Measurements from ENCODE around the gene LSM10. TPM values are rescaled to one million over a fixed set of nuclear protein-coding genes. Genes with fewer than 3 reads are reported as not detected.
A peak's percentile ranks its signal among the peaks of the same experiment; 100 is the strongest.

Gene LSM10
- total and polyA plus RNA-seq, 11 donors, result 39.1 to 95.9 (median 49.9) TPM

DNA sequence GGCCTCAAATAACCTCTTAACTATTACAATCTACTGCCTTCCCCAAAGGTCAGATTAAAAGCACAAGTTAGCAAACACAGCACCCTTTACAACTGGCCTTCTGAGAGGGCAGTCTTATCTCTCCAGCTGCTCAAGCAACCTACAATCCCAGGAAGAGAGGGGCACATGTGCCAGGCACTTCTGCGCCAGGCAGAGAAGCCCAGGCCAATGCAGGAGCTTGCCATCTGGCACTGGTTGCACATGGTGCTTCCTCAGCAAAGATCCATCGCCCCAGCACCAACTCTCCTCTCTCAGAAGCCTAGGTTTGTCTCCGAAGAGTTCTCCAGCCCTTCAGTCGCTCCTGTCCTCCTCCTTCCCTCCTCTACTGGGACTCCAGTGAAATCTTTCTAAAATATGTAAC, 14.5 kb downstream of the LSM10 start:
- intact Hi-C loops (cut with DNase I), result loop anchor here in 1 of 10 donors (10.0 kb wide), 1 partner anchor 158 kb away; the partner anchor contains the start of gene THRAP3
- Histone ChIP-seq H3K36me3 (peaks cover 0 to 1% (median 0%) of the 10 kb centered on the region in 9 donors), H3K4me3 (no peak overlapping the region), H3K9me3 (no peaks in the 10 kb centered on the region), H3K4me1 (peaks cover 15 to 84% (median 66%) of the 10 kb centered on the region in 12 donors), H3K27ac (peak overlapping the region in 7 of 12 donors; percentile 20 to 52 (median 32)), H3K27me3 (no peaks in the 10 kb centered on the region)
- no peak for TF ChIP-seq POLR2A (IDR thresholded peaks at IDR 0.05)
- TF ChIP-seq, protein P1, sequence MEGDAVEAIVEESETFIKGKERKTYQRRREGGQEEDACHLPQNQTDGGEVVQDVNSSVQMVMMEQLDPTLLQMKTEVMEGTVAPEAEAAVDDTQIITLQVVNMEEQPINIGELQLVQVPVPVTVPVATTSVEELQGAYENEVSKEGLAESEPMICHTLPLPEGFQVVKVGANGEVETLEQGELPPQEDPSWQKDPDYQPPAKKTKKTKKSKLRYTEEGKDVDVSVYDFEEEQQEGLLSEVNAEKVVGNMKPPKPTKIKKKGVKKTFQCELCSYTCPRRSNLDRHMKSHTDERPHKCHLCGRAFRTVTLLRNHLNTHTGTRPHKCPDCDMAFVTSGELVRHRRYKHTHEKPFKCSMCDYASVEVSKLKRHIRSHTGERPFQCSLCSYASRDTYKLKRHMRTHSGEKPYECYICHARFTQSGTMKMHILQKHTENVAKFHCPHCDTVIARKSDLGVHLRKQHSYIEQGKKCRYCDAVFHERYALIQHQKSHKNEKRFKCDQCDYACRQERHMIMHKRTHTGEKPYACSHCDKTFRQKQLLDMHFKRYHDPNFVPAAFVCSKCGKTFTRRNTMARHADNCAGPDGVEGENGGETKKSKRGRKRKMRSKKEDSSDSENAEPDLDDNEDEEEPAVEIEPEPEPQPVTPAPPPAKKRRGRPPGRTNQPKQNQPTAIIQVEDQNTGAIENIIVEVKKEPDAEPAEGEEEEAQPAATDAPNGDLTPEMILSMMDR (IDR thresholded peaks at IDR 0.05), result no peak
- WGBS, 4 donors, result 55 to 77% (median 74%) methylated on average over 4 of the region's 4 CpGs
- DNase-seq (peak in 2 of 5 donors; percentile 54 to 73), ATAC-seq (no peak)

DNA sequence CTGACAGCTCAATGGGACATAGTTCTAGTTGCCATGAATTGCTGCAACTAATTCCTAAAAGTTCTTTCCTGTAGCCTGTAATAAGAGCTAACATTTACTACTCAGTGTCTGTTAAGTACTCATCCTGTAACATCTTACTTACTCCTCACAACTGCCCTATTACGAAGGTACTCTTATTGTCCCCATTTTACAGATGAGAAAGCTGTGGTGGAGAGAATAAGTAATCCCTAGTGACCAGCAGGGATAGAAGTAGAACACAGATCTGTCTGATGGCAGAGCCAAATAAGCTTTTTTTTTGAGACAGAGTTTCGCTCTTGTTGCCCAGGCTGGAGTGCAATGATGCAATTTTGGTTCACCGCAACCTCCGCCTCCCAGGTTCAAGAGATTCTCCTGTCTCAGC, 15.0 kb downstream of the LSM10 start:
- peaks cover 15 to 85% (median 67%) of the 10 kb centered on the region in 12 donors for H3K4me1 ChIP-seq
- intact Hi-C loops (cut with DNase I), result loop anchor here in 1 of 10 donors (10.0 kb wide), 1 partner anchor 158 kb away; the partner anchor contains the start of gene THRAP3
- WGBS, 4 donors, result 95 to 98% (median 97%) methylated on average over 4 of the region's 4 CpGs

GRCh38 chr1:36382231-36382630, 15.5 kb downstream of the LSM10 start:
- peaks cover 0 to 8% (median 0%) of the 10 kb centered on the region in 9 donors for H3K36me3 ChIP-seq
- peaks cover 15 to 84% (median 66%) of the 10 kb centered on the region in 12 donors for H3K4me1 ChIP-seq
- no peak for TF ChIP-seq POLR2A (IDR thresholded peaks at IDR 0.05)
- TF ChIP-seq, protein P1 (IDR thresholded peaks at IDR 0.05), result no peak
- no peaks in the 10 kb centered on the region for H3K27me3 ChIP-seq
- no peak overlapping the region for H3K4me3 ChIP-seq
- no peak for ATAC-seq
- H3K9me3 ChIP-seq, result no peaks in the 10 kb centered on the region
- intact Hi-C loops (cut with DNase I), result loop anchor here in 1 of 10 donors (10.0 kb wide), 1 partner anchor 157 kb away; the partner anchor contains the start of gene THRAP3
- 81 to 88% (median 87%) methylated on average over 9 of the region's 9 CpGs for WGBS, 4 donors
- peak in 1 of 5 donors; percentile 3 for DNase-seq
- H3K27ac ChIP-seq, result peak overlapping the region in 2 of 12 donors; percentile 5 to 20

More for the DNA sequence above, 15.0 kb downstream of the LSM10 start:
- Histone ChIP-seq H3K36me3 (peaks cover 0 to 7% (median 0%) of the 10 kb centered on the region in 9 donors), H3K9me3 (no peaks in the 10 kb centered on the region), H3K27ac (peak overlapping the region in 5 of 12 donors; percentile 20 to 52 (median 27)), H3K4me3 (no peak overlapping the region), H3K27me3 (no peaks in the 10 kb centered on the region)
- DNase-seq, result no peak
- TF ChIP-seq, protein P1 (IDR thresholded peaks at IDR 0.05), result no peak
- TF ChIP-seq POLR2A (IDR thresholded peaks at IDR 0.05), result no peak
- ATAC-seq, result no peak

DNA sequence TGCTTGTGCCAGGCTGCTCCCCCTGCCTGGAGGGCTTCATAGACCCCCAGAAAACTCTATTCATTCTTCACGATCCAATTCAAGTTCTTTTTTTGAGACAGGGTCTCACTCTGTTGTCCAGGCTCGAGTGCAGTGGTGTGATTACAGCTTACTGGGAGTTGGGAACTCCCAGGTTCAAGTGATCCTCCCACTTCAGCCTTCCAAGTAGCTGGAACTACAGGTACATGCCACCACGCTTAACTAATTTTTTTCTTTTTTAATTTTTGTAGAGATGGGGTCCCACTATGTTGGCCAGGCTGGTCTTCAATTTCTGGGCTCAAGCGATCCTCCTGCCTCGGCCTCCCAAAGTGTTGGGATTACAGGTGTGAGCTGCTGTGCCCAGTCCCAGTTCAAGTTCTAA, 16.3 kb downstream of the LSM10 start:
- TF ChIP-seq, protein P1 (IDR thresholded peaks at IDR 0.05), result no peak
- TF ChIP-seq POLR2A (IDR thresholded peaks at IDR 0.05), result no peak
- Histone ChIP-seq H3K4me1 (peaks cover 15 to 85% (median 64%) of the 10 kb centered on the region in 12 donors), H3K4me3 (no peak overlapping the region), H3K27me3 (no peaks in the 10 kb centered on the region), H3K27ac (peak overlapping the region in 1 of 12 donors; percentile 5), H3K36me3 (peaks cover 0 to 8% (median 0%) of the 10 kb centered on the region in 9 donors), H3K9me3 (no peaks in the 10 kb centered on the region)
- DNase-seq (peak in 1 of 5 donors; percentile 2), ATAC-seq (no peak)
- 90 to 95% (median 93%) methylated on average over 5 of the region's 5 CpGs for WGBS, 4 donors
- intact Hi-C loops (cut with DNase I), result loop anchor here in 1 of 10 donors (10.0 kb wide), 1 partner anchor 157 kb away; the partner anchor contains the start of gene THRAP3

All from heart left ventricle (tissue), 16 donors.